ENCODE results near the gene APBA1.

APBA1 gene

DNA sequence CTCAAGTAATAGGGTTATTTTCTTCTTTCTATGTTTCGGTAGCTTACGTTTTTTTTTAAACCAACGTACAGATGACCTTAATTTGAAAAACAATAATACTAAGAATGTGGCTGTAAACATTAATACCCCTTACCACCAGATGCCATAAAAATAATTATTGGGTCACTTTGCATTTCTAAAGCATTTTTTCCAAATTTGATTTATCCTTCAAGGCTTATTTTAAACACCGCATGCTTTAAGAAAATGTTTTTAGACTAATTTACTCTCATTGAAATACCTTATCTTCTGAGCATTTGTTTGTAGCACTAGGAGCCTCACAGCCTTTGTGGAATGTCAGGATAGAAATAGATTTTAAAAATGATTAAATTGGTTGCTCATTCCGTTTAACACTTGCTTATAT is 5.8 kb upstream of the APBA1 start:
- DNase-seq (ENCODE audit: low read depth): no peak
- TF ChIP-seq, protein P1, sequence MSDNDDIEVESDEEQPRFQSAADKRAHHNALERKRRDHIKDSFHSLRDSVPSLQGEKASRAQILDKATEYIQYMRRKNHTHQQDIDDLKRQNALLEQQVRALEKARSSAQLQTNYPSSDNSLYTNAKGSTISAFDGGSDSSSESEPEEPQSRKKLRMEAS (IDR thresholded peaks at IDR 0.05; ENCODE audit: low read depth, low read length): no peak
- TF ChIP-seq, protein P2, sequence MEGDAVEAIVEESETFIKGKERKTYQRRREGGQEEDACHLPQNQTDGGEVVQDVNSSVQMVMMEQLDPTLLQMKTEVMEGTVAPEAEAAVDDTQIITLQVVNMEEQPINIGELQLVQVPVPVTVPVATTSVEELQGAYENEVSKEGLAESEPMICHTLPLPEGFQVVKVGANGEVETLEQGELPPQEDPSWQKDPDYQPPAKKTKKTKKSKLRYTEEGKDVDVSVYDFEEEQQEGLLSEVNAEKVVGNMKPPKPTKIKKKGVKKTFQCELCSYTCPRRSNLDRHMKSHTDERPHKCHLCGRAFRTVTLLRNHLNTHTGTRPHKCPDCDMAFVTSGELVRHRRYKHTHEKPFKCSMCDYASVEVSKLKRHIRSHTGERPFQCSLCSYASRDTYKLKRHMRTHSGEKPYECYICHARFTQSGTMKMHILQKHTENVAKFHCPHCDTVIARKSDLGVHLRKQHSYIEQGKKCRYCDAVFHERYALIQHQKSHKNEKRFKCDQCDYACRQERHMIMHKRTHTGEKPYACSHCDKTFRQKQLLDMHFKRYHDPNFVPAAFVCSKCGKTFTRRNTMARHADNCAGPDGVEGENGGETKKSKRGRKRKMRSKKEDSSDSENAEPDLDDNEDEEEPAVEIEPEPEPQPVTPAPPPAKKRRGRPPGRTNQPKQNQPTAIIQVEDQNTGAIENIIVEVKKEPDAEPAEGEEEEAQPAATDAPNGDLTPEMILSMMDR (IDR thresholded peaks at IDR 0.05; ENCODE audit: low read depth, low read length): no peak
- no peak for TF ChIP-seq MYC (IDR thresholded peaks at IDR 0.05; ENCODE audit: low read depth, low read length)
- TF ChIP-seq POLR2A (IDR thresholded peaks at IDR 0.05; ENCODE audit: extremely low read depth, insufficient read length): no peak
- no peak overlapping the region for H3K4me3 ChIP-seq (ENCODE audit: low read depth, low read length)

DNA sequence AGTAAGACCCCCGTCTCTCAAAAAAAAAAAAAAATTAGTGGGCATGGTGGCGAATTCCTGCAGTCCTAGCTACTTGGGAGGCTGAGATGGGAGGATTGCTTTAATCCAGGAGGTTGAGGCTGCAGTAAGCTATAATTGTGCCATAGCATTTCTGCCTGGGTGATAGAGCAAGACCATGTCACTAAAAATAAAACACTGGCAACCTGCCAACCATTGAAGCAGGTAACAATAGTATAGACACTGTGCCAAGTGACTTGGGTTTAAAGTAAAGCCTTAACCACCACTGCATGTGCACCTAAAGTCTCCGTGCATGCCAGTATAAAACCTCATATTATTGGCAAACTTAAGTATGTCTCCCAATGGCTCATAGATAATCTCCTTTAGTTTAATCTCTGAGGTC is 3.4 kb upstream of the APBA1 start:
- TF ChIP-seq POLR2A (IDR thresholded peaks at IDR 0.05; ENCODE audit: extremely low read depth, insufficient read length): no peak
- TF ChIP-seq, protein P1 (IDR thresholded peaks at IDR 0.05; ENCODE audit: low read depth, low read length): no peak
- no peak for TF ChIP-seq MYC (IDR thresholded peaks at IDR 0.05; ENCODE audit: low read depth, low read length)
- TF ChIP-seq, protein P2 (IDR thresholded peaks at IDR 0.05; ENCODE audit: low read depth, low read length): no peak
- no peak for DNase-seq (ENCODE audit: low read depth)
- no peak overlapping the region for H3K4me3 ChIP-seq (ENCODE audit: low read depth, low read length)

DNA sequence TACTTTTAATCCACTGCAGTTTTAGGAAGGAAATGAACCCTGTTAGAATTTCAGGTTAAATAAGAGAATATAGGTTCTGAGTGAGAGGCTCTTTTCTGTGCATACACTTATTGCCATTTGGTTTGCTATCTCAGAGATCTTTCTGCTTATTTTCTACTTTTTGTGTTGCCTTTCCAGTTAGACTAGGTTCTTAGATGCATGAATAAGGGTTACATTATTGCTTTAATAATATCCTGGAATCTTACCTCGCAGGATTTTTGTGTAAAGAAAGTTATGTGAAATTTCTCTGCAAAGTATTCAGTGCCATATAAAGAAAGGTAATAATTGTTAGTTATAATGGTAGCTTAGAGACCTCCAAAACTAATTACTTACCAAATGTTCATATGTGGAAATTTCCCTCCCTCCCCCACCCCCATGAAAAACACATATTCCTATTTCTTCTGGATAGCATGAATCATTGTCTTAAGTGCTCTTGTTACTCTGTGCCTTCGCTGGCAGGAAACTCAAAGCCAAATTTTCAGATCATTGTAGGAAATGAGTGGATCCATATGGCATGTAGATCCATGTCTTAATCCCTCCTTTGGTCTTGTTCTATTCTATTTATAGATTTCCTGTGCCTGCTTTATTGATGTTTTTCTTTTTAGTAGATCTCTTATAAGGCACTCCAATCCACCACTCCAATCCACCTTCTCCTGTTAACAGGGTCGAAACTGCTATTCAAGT is 2.7 kb upstream of the APBA1 start:
- DNase-seq (ENCODE audit: low read depth): no peak
- no peak overlapping the region for H3K4me3 ChIP-seq (ENCODE audit: low read depth, low read length)
- TF ChIP-seq POLR2A (IDR thresholded peaks at IDR 0.05; ENCODE audit: extremely low read depth, insufficient read length) (no peak), MYC (IDR thresholded peaks at IDR 0.05; ENCODE audit: low read depth, low read length) (no peak)
- TF ChIP-seq, protein P2 (IDR thresholded peaks at IDR 0.05; ENCODE audit: low read depth, low read length): no peak
- TF ChIP-seq, protein P1 (IDR thresholded peaks at IDR 0.05; ENCODE audit: low read depth, low read length): no peak

DNA sequence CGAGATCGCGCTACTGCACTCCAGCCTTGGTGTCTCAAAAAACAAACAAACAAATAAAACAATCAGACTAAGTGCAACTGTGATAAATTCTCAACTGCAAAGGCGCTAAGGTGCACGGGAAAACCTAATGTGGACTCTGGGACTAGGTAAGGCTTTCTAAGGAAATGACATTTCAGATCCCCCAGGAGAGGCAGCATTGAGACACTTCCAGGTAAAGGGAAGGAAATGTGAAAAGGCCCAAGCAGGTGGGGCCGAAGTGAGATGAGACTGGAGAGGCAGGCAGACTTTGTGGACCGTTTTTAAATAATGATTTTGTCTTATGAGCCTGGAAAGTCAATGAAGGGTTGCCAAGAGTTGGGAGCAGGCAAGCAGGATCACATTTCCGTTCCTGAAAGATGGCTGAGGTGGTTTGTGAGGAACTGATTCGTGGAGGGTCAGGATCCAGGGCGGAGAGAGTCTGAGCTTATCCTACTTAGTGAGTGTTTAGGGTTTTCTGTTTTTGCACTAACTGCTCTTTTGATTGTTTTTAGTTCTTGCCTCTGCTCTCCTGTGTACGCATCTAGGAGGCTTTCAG is 2.0 kb upstream of the APBA1 start:
- DNase-seq (ENCODE audit: low read depth): no peak
- TF ChIP-seq MYC (IDR thresholded peaks at IDR 0.05; ENCODE audit: low read depth, low read length) (no peak), POLR2A (IDR thresholded peaks at IDR 0.05; ENCODE audit: extremely low read depth, insufficient read length) (no peak)
- TF ChIP-seq, protein P2 (IDR thresholded peaks at IDR 0.05; ENCODE audit: low read depth, low read length): no peak
- TF ChIP-seq, protein P1 (IDR thresholded peaks at IDR 0.05; ENCODE audit: low read depth, low read length): no peak
- H3K4me3 ChIP-seq (ENCODE audit: low read depth, low read length): no peak overlapping the region

DNA sequence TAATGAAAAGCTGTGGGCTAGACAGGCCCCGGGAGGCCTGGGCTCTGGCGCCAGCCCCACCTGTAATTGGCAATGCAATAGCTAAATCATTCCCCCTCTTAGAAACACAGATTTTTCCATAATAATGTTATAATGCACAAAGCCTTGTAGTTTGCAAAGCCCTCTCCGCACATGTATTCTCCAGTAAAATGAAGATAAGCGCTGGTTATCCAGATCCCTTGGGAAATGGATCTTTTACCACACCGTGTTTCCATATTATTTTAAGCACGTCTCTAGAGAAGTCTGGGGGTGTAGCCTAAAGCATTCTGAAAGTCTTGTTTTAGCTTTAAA is 1.1 kb upstream of the APBA1 start:
- no peak for TF ChIP-seq POLR2A (IDR thresholded peaks at IDR 0.05; ENCODE audit: extremely low read depth, insufficient read length)
- TF ChIP-seq, protein P2 (IDR thresholded peaks at IDR 0.05; ENCODE audit: low read depth, low read length): no peak
- TF ChIP-seq, protein P1 (IDR thresholded peaks at IDR 0.05; ENCODE audit: low read depth, low read length): no peak
- TF ChIP-seq MYC (IDR thresholded peaks at IDR 0.05; ENCODE audit: low read depth, low read length): no peak
- no peak for DNase-seq (ENCODE audit: low read depth)
- no peak overlapping the region for H3K4me3 ChIP-seq (ENCODE audit: low read depth, low read length)

All from NB4 (cell line).